SK-N-SH (cell line): ENCODE data around the gene TSHB. TPM values are rescaled to one million over a fixed set of nuclear protein-coding genes. Genes with fewer than 3 reads are reported as not detected.

Experiments
- CTCF ChIA-PET: fragments of 300-600, 350-600 bp; formaldehyde crosslinking; extraction: SDS; loops from one replicate; lab custom pipeline; 2021; lab: Yijun Ruan, JAX
- POLR2A ChIA-PET: fragments of 350-600 bp; sonication (Branson Sonifier 250); formaldehyde crosslinking; extraction: SDS; loops from one replicate; lab custom pipeline; 2020; ENCODE audit warnings: antibody characterized with exemption, inconsistent platforms; lab: Yijun Ruan, JAX
- DNase-seq: peaks from one replicate; pipeline ENCODE4 v3.0.0; 2012
- H2AFZ ChIP-seq: fragments of 200-600 bp; sonication (generic); 2 replicates; pipeline ENCODE4 v1.8.1; 2016; ENCODE audit warnings: antibody characterized with exemption, mild to moderate bottlenecking, low read depth
- H3F3A ChIP-seq: fragments of 200-600 bp; sonication (generic); replicated peaks from 2 replicates; pipeline ENCODE3; 2016; ENCODE audit warnings: antibody characterized with exemption, mild to moderate bottlenecking; ENCODE audit not compliant: insufficient read depth
- H3K27ac ChIP-seq, 2 experiments: fragments of 200-500 bp in 1 of 2; fragments of 200-600 bp in 1 of 2; sonication (Bioruptor generic) in 1 of 2; sonication (generic), shearing (Covaris generic) in 1 of 2; 2 replicates each; pipeline versions ENCODE4 v1.5.1 to v1.6.1; 2014 to 2016; ENCODE audit warnings: low read depth in 2 of 2, inconsistent platforms in 1 of 2, low read length in 1 of 2, mild to moderate bottlenecking in 1 of 2, mixed read lengths in 1 of 2
- H3K27me3 ChIP-seq: fragments of 200-600 bp; sonication (generic), shearing (Covaris generic); 2 replicates; pipeline ENCODE4 v1.6.1; 2016; ENCODE audit warnings: mixed run types; ENCODE audit not compliant: insufficient read depth
- H3K36me3 ChIP-seq, 2 experiments: fragments of 200-500 bp in 1 of 2; fragments of 200-600 bp in 1 of 2; sonication (Bioruptor generic) in 1 of 2; sonication (generic) in 1 of 2; replicated peaks in 1 of 2; 2 replicates each; pipeline versions ENCODE3 to v1.5.1; 2014 to 2016; ENCODE audit warnings: low read length in 1 of 2, mild to moderate bottlenecking in 1 of 2; ENCODE audit not compliant: insufficient read depth in 2 of 2, control insufficient read depth in 1 of 2
- H3K4me1 ChIP-seq, 2 experiments: fragments of 200-500 bp in 1 of 2; fragments of 200-600 bp in 1 of 2; sonication (Bioruptor generic) in 1 of 2; sonication (generic), shearing (Covaris generic) in 1 of 2; 2 replicates each; pipeline versions ENCODE4 v1.5.1 to v1.6.1; 2014 to 2016; ENCODE audit warnings: low read depth in 1 of 2, low read length in 1 of 2, mixed run types in 1 of 2; ENCODE audit not compliant: insufficient read depth in 2 of 2, control insufficient read depth in 1 of 2
- H3K4me2 ChIP-seq: fragments of 200-600 bp; sonication (generic), shearing (Covaris generic); 2 replicates; pipeline ENCODE4 v1.6.1; 2017; ENCODE audit warnings: mixed run types
- H3K4me3 ChIP-seq, 2 experiments: fragments of 200-500 bp in 1 of 2; fragments of 200-600 bp in 1 of 2; sonication (Bioruptor generic) in 1 of 2; sonication (generic), shearing (Covaris generic) in 1 of 2; 2 replicates each; pipeline versions ENCODE4 v1.5.1 to v1.8.1; 2014 to 2016; ENCODE audit warnings: low read depth in 2 of 2, inconsistent platforms in 1 of 2, low read length in 1 of 2, mild to moderate bottlenecking in 1 of 2, mixed read lengths in 1 of 2, moderate library complexity in 1 of 2
- H3K79me2 ChIP-seq: fragments of 200-600 bp; sonication (generic); 2 replicates; pipeline ENCODE4 v1.8.1; 2017; ENCODE audit warnings: mild to moderate bottlenecking; ENCODE audit not compliant: insufficient read depth
- H3K9ac ChIP-seq: fragments of 200-600 bp; sonication (generic); 2 replicates; pipeline ENCODE4 v1.6.1; 2017; ENCODE audit warnings: mixed run types
- H3K9me2 ChIP-seq: fragments of 200-600 bp; sonication (generic); 2 replicates; pipeline ENCODE4 v1.6.1; 2017; ENCODE audit warnings: mixed run types
- H3K9me3 ChIP-seq: fragments of 200-600 bp; sonication (generic); 2 replicates; pipeline ENCODE4 v1.6.1; 2017; ENCODE audit warnings: mixed run types, mild to moderate bottlenecking, moderate library complexity
- H4K20me1 ChIP-seq: fragments of 200-600 bp; sonication (generic); 2 replicates; pipeline ENCODE4 v1.6.1; 2017; ENCODE audit warnings: mild to moderate bottlenecking, mixed run types; ENCODE audit not compliant: insufficient read depth
- CHD2 ChIP-seq: fragments of 150-350 bp; IDR thresholded peaks from 2 replicates; pipeline ENCODE4 v1.6.1; 2018; ENCODE audit warnings: low read length; ENCODE audit not compliant: partially characterized antibody
- ELF1 ChIP-seq: IDR thresholded peaks from 2 replicates; pipeline ENCODE4 v1.4.0; 2012
- FOSL2 ChIP-seq: IDR thresholded peaks from 2 replicates; pipeline ENCODE4 v1.4.0; 2012; ENCODE audit warnings: low read depth, mild to moderate bottlenecking, moderate library complexity, borderline replicate concordance
- FOXM1 ChIP-seq: IDR thresholded peaks from 2 replicates; pipeline ENCODE4 v1.4.0; 2012; ENCODE audit warnings: low read depth, mild to moderate bottlenecking
- GATA2 ChIP-seq: sonication (generic); formaldehyde crosslinking; IDR thresholded peaks from 2 replicates; pipeline ENCODE4 v1.5.0; 2020; ENCODE audit warnings: mild to moderate bottlenecking, missing genetic modification reagents
- NFIC ChIP-seq: IDR thresholded peaks from 2 replicates; pipeline ENCODE4 v1.4.0; 2012; ENCODE audit warnings: borderline replicate concordance
- RCOR1 ChIP-seq: fragments of 150-350 bp; IDR thresholded peaks from 2 replicates; pipeline ENCODE4 v1.6.1; 2017; ENCODE audit warnings: antibody characterized with exemption, low read length
- TCF12 ChIP-seq: IDR thresholded peaks from 2 replicates; pipeline ENCODE4 v1.4.0; 2012
- TEAD4 ChIP-seq: IDR thresholded peaks from 2 replicates; pipeline ENCODE4 v1.4.0; 2012; ENCODE audit warnings: mild to moderate bottlenecking, borderline replicate concordance; ENCODE audit not compliant: insufficient read depth
- YY1 ChIP-seq: IDR thresholded peaks from 2 replicates; pipeline ENCODE4 v1.4.0; 2012; ENCODE audit warnings: low read depth, mild to moderate bottlenecking
- WGBS: methylation state at CpG from one replicate; pipeline ENCODE4 v1.1.6; 2017; ENCODE audit warnings: low lambda C conversion rate; 5-methylcytosine and 5-hydroxymethylcytosine counted together
- polyA plus RNA-seq, 3 experiments: library from polyadenylated mRNA; depleted of rRNA; stranded (reverse); fragments of >200 nt; gene quantifications; 2 replicates each; pipeline ENCODE4 v1.2.3, GENCODE V29; 2012
- TF ChIP-seq, protein P1 (sequence below): IDR thresholded peaks from 2 replicates; pipeline ENCODE4 v1.4.0; 2012; ENCODE audit warnings: low read depth, borderline replicate concordance
- TF ChIP-seq, protein P2 (sequence below): IDR thresholded peaks from 2 replicates; pipeline ENCODE4 v1.6.1; 2012; ENCODE audit warnings: mild to moderate bottlenecking, low read depth, low read length, moderate library complexity
- TF ChIP-seq, protein P3 (sequence below): IDR thresholded peaks from 2 replicates; pipeline ENCODE4; 2012
- TF ChIP-seq, protein P4 (sequence below): fragments of 150-350 bp; IDR thresholded peaks from 2 replicates; pipeline ENCODE4 v1.6.1; 2016; ENCODE audit warnings: mild to moderate bottlenecking, low read depth, low read length
- TF ChIP-seq, protein P5 (sequence below): fragments of 200-600 bp; sonication (generic); IDR thresholded peaks from 2 replicates; pipeline ENCODE4 v1.6.1; 2017; ENCODE audit warnings: antibody characterized with exemption, mild to moderate bottlenecking, moderate library complexity

The TSHB gene
- polyA plus RNA-seq, 1 of the 3 experiments (the other 2 are of a cell fraction): not detected

GRCh38 chr1:115076384-115076915 is 46.8 kb downstream of the TSHB start (continued):
- no peak for TF ChIP-seq YY1

GRCh38 chr1:115077286-115077983 is 47.8 kb downstream of the TSHB start:
- POLR2A ChIA-PET: interaction anchor here (1.3 kb wide), 1 partner anchor 12 kb away, joined by 5 read pairs; no protein-coding TSS in a partner anchor
- peaks cover 0 to 6% of the 10 kb centered on the region in 2 experiments; a peak in 2 of 4 replicates for H3K4me1 ChIP-seq

GRCh38 chr1:115077984-115078330 is 48.3 kb downstream of the TSHB start:
- Histone ChIP-seq H3K9me2 (no peaks in the 10 kb centered on the region), H3K9me3 (no peaks in the 10 kb centered on the region), H3K79me2 (no peaks in the 10 kb centered on the region), H2AFZ (no peak overlapping the region), H3K9ac (no peak overlapping the region), H3K36me3 (no peaks in the 10 kb centered on the region), H3K4me1 (peaks cover 0 to 6% of the 10 kb centered on the region in 2 experiments; a peak in 2 of 4 replicates), H3K27ac (no peak overlapping the region), H4K20me1 (no peaks in the 10 kb centered on the region), H3K4me3 (no peak overlapping the region), H3F3A (no peaks in the 10 kb centered on the region), H3K4me2 (no peak overlapping the region), H3K27me3 (no peaks in the 10 kb centered on the region; the same call in 1 of the 2 replicates)
- WGBS: 90% methylated on average over 1 of the region's 1 CpG
- CTCF ChIA-PET: interaction anchor here (0.9 to 1.4 kb wide), 2 partner anchors 20 to 25 kb away, joined by 4 to 5 read pairs; no protein-coding TSS in a partner anchor
- DNase-seq: no peak
- POLR2A ChIA-PET: interaction anchor here (1.3 kb wide), 1 partner anchor 13 kb away, joined by 5 read pairs; no protein-coding TSS in a partner anchor
- TF ChIP-seq FOXM1 (no peak), ELF1 (no peak), GATA2 (CRISPR knock-in tag) (no peak), YY1 (no peak), CHD2 (no peak), TEAD4 (no peak), RCOR1 (no peak), TCF12 (no peak), FOSL2 (no peak)
- TF ChIP-seq, protein P1, sequence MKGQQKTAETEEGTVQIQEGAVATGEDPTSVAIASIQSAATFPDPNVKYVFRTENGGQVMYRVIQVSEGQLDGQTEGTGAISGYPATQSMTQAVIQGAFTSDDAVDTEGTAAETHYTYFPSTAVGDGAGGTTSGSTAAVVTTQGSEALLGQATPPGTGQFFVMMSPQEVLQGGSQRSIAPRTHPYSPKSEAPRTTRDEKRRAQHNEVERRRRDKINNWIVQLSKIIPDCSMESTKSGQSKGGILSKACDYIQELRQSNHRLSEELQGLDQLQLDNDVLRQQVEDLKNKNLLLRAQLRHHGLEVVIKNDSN: no peak
- TF ChIP-seq, protein P2, sequence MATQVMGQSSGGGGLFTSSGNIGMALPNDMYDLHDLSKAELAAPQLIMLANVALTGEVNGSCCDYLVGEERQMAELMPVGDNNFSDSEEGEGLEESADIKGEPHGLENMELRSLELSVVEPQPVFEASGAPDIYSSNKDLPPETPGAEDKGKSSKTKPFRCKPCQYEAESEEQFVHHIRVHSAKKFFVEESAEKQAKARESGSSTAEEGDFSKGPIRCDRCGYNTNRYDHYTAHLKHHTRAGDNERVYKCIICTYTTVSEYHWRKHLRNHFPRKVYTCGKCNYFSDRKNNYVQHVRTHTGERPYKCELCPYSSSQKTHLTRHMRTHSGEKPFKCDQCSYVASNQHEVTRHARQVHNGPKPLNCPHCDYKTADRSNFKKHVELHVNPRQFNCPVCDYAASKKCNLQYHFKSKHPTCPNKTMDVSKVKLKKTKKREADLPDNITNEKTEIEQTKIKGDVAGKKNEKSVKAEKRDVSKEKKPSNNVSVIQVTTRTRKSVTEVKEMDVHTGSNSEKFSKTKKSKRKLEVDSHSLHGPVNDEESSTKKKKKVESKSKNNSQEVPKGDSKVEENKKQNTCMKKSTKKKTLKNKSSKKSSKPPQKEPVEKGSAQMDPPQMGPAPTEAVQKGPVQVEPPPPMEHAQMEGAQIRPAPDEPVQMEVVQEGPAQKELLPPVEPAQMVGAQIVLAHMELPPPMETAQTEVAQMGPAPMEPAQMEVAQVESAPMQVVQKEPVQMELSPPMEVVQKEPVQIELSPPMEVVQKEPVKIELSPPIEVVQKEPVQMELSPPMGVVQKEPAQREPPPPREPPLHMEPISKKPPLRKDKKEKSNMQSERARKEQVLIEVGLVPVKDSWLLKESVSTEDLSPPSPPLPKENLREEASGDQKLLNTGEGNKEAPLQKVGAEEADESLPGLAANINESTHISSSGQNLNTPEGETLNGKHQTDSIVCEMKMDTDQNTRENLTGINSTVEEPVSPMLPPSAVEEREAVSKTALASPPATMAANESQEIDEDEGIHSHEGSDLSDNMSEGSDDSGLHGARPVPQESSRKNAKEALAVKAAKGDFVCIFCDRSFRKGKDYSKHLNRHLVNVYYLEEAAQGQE: no peak
- TF ChIP-seq, protein P3, sequence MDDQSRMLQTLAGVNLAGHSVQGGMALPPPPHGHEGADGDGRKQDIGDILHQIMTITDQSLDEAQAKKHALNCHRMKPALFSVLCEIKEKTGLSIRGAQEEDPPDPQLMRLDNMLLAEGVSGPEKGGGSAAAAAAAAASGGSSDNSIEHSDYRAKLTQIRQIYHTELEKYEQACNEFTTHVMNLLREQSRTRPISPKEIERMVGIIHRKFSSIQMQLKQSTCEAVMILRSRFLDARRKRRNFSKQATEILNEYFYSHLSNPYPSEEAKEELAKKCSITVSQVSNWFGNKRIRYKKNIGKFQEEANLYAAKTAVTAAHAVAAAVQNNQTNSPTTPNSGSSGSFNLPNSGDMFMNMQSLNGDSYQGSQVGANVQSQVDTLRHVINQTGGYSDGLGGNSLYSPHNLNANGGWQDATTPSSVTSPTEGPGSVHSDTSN: no peak
- TF ChIP-seq, protein P4, sequence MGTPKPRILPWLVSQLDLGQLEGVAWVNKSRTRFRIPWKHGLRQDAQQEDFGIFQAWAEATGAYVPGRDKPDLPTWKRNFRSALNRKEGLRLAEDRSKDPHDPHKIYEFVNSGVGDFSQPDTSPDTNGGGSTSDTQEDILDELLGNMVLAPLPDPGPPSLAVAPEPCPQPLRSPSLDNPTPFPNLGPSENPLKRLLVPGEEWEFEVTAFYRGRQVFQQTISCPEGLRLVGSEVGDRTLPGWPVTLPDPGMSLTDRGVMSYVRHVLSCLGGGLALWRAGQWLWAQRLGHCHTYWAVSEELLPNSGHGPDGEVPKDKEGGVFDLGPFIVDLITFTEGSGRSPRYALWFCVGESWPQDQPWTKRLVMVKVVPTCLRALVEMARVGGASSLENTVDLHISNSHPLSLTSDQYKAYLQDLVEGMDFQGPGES: no peak
- TF ChIP-seq, protein P5, sequence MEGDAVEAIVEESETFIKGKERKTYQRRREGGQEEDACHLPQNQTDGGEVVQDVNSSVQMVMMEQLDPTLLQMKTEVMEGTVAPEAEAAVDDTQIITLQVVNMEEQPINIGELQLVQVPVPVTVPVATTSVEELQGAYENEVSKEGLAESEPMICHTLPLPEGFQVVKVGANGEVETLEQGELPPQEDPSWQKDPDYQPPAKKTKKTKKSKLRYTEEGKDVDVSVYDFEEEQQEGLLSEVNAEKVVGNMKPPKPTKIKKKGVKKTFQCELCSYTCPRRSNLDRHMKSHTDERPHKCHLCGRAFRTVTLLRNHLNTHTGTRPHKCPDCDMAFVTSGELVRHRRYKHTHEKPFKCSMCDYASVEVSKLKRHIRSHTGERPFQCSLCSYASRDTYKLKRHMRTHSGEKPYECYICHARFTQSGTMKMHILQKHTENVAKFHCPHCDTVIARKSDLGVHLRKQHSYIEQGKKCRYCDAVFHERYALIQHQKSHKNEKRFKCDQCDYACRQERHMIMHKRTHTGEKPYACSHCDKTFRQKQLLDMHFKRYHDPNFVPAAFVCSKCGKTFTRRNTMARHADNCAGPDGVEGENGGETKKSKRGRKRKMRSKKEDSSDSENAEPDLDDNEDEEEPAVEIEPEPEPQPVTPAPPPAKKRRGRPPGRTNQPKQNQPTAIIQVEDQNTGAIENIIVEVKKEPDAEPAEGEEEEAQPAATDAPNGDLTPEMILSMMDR: no peak

More at GRCh38 chr1:115077286-115077983, 47.8 kb downstream of the TSHB start:
- Histone ChIP-seq H2AFZ (no peak overlapping the region), H3K27me3 (no peaks in the 10 kb centered on the region; the same call in 1 of the 2 replicates), H3K79me2 (no peaks in the 10 kb centered on the region), H3K4me2 (no peak overlapping the region), H3K9me3 (no peaks in the 10 kb centered on the region), H3K27ac (no peak overlapping the region), H3K9me2 (no peaks in the 10 kb centered on the region), H4K20me1 (no peaks in the 10 kb centered on the region), H3K4me3 (no peak overlapping the region), H3F3A (no peaks in the 10 kb centered on the region), H3K9ac (no peak overlapping the region), H3K36me3 (no peaks in the 10 kb centered on the region)
- CTCF ChIA-PET: interaction anchor here (0.7 to 1.4 kb wide), 3 partner anchors 20 to 888 kb away, joined by 3 to 5 read pairs (median 4); no protein-coding TSS in a partner anchor
- TF ChIP-seq NFIC (peak; percentile 6; the same call in 1 of the 2 replicates), TEAD4 (no peak)
- no peak for DNase-seq
- WGBS: 42% methylated on average over 5 of the region's 5 CpGs
